ENCODE results near the gene SULF2.

SULF2 gene

DNA sequence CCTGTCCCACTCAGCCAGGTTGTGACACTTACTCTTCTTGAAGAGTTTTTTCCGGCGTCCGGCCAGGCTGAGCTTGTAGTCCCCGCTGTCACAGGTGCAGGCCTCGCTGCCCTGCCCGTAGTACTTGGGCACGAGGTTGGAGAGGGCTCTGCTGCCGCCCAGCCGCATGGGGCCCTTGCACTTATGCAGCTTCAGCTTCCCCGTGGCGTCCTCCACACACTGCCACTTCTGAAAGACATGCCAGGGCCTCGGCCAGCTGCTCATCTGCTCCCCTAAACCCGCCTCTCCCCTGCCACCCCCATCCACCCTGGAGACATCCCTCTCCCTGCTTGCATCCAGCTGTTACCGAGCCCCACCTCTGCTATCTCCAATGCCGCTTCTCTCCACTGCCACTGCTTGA lies 113.1 kb downstream of the SULF2 start:
- TF ChIP-seq ZBTB7A (IDR thresholded peaks at IDR 0.05; ENCODE audit: low read depth) (no peak), TAF1 (IDR thresholded peaks at IDR 0.05; ENCODE audit: low read depth) (no peak), TCF12 (IDR thresholded peaks at IDR 0.05; ENCODE audit: low read depth) (no peak)

- TF ChIP-seq, protein P1, sequence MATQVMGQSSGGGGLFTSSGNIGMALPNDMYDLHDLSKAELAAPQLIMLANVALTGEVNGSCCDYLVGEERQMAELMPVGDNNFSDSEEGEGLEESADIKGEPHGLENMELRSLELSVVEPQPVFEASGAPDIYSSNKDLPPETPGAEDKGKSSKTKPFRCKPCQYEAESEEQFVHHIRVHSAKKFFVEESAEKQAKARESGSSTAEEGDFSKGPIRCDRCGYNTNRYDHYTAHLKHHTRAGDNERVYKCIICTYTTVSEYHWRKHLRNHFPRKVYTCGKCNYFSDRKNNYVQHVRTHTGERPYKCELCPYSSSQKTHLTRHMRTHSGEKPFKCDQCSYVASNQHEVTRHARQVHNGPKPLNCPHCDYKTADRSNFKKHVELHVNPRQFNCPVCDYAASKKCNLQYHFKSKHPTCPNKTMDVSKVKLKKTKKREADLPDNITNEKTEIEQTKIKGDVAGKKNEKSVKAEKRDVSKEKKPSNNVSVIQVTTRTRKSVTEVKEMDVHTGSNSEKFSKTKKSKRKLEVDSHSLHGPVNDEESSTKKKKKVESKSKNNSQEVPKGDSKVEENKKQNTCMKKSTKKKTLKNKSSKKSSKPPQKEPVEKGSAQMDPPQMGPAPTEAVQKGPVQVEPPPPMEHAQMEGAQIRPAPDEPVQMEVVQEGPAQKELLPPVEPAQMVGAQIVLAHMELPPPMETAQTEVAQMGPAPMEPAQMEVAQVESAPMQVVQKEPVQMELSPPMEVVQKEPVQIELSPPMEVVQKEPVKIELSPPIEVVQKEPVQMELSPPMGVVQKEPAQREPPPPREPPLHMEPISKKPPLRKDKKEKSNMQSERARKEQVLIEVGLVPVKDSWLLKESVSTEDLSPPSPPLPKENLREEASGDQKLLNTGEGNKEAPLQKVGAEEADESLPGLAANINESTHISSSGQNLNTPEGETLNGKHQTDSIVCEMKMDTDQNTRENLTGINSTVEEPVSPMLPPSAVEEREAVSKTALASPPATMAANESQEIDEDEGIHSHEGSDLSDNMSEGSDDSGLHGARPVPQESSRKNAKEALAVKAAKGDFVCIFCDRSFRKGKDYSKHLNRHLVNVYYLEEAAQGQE (IDR thresholded peaks at IDR 0.05; ENCODE audit: low read depth) = no peak
- TF ChIP-seq, protein P2, sequence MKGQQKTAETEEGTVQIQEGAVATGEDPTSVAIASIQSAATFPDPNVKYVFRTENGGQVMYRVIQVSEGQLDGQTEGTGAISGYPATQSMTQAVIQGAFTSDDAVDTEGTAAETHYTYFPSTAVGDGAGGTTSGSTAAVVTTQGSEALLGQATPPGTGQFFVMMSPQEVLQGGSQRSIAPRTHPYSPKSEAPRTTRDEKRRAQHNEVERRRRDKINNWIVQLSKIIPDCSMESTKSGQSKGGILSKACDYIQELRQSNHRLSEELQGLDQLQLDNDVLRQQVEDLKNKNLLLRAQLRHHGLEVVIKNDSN (IDR thresholded peaks at IDR 0.05) = no peak
- no peak for TF ChIP-seq TCF12 (IDR thresholded peaks at IDR 0.05; ENCODE audit: low read depth)
- TF ChIP-seq TAF1 (IDR thresholded peaks at IDR 0.05; ENCODE audit: low read depth) = no peak
- no peak for TF ChIP-seq EGR1 (IDR thresholded peaks at IDR 0.05)
- TF ChIP-seq TEAD4 (IDR thresholded peaks at IDR 0.05) = no peak
- TF ChIP-seq, protein P3, sequence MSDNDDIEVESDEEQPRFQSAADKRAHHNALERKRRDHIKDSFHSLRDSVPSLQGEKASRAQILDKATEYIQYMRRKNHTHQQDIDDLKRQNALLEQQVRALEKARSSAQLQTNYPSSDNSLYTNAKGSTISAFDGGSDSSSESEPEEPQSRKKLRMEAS (IDR thresholded peaks at IDR 0.05) = no peak
- TF ChIP-seq YY1 (IDR thresholded peaks at IDR 0.05; ENCODE audit: low read depth) = no peak
- no peak for TF ChIP-seq ZBTB7A (IDR thresholded peaks at IDR 0.05; ENCODE audit: low read depth)
- no peak for TF ChIP-seq CEBPB (IDR thresholded peaks at IDR 0.05)
Observed at GRCh38 chr20:47670913-47671312, 114.4 kb downstream of the SULF2 start.

- no peak for TF ChIP-seq TEAD4 (IDR thresholded peaks at IDR 0.05)
- TF ChIP-seq, protein P3 (IDR thresholded peaks at IDR 0.05) = no peak
- no peak for TF ChIP-seq TCF12 (IDR thresholded peaks at IDR 0.05; ENCODE audit: low read depth)
- no peak for TF ChIP-seq CEBPB (IDR thresholded peaks at IDR 0.05)
Observed at GRCh38 chr20:47669927-47670890, 115.1 kb downstream of the SULF2 start.

DNA sequence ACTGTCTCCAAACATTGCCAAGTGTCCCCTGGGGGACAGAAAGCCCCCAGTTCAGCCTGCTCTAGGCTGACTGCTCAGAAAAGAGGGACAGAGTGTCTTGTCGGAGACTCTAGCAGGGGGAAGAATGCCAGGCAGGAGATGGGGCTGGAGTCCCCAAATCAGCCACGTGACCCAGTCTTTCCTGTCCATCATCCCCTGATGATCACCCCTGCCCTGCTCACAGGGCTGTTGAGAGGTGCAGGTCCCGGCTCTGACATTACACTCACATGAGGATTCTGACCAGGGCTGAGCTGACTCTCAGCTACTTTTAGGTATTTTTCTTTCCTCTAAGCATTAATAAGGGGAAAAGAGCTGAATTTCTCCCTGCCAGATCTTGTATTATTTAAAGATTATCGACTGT lies 115.8 kb downstream of the SULF2 start:
- TF ChIP-seq CEBPB (IDR thresholded peaks at IDR 0.05) = no peak
- TF ChIP-seq TAF1 (IDR thresholded peaks at IDR 0.05; ENCODE audit: low read depth) = no peak
- TF ChIP-seq TEAD4 (IDR thresholded peaks at IDR 0.05) = no peak

DNA sequence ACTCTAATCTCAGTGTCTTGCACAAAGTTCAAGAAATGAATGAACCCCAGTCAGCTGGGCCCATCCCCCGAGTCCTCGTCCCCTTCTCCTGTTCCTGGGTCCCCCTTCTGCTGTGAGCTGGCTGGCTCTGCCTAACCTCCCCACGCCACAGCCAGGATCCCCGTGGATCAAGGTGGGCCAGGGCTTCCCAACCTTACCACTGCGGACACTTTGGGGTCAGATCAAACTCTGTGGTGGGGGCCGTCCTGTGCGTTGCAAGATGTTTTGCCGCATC lies 116.2 kb downstream of the SULF2 start:
- no peak for TF ChIP-seq TEAD4 (IDR thresholded peaks at IDR 0.05)
- TF ChIP-seq CEBPB (IDR thresholded peaks at IDR 0.05) = no peak
- TF ChIP-seq ZBTB7A (IDR thresholded peaks at IDR 0.05; ENCODE audit: low read depth) = no peak
- no peak for TF ChIP-seq NFIC (IDR thresholded peaks at IDR 0.05)
- TF ChIP-seq, protein P1 (IDR thresholded peaks at IDR 0.05; ENCODE audit: low read depth) = no peak
- TF ChIP-seq, protein P3 (IDR thresholded peaks at IDR 0.05) = no peak
- no peak for TF ChIP-seq YY1 (IDR thresholded peaks at IDR 0.05; ENCODE audit: low read depth)
- TF ChIP-seq EGR1 (IDR thresholded peaks at IDR 0.05) = no peak
- TF ChIP-seq CREB1 (IDR thresholded peaks at IDR 0.05; ENCODE audit: low read depth) = no peak
- TF ChIP-seq RAD21 (IDR thresholded peaks at IDR 0.05; ENCODE audit: low read depth) = no peak
- TF ChIP-seq FOXM1 (IDR thresholded peaks at IDR 0.05; ENCODE audit: borderline replicate concordance, low read depth) = no peak

GRCh38 chr20:47668313-47669151 lies 116.7 kb downstream of the SULF2 start:
- TF ChIP-seq, protein P3 (IDR thresholded peaks at IDR 0.05) = no peak
- TF ChIP-seq TAF1 (IDR thresholded peaks at IDR 0.05; ENCODE audit: low read depth) = no peak
- no peak for TF ChIP-seq TEAD4 (IDR thresholded peaks at IDR 0.05)
- TF ChIP-seq ZBTB7A (IDR thresholded peaks at IDR 0.05; ENCODE audit: low read depth) = no peak
- TF ChIP-seq CEBPB (IDR thresholded peaks at IDR 0.05) = no peak
- TF ChIP-seq, protein P1 (IDR thresholded peaks at IDR 0.05; ENCODE audit: low read depth) = no peak
- no peak for TF ChIP-seq RAD21 (IDR thresholded peaks at IDR 0.05; ENCODE audit: low read depth)
- no peak for TF ChIP-seq EGR1 (IDR thresholded peaks at IDR 0.05)
- no peak for TF ChIP-seq TCF12 (IDR thresholded peaks at IDR 0.05; ENCODE audit: low read depth)
- no peak for TF ChIP-seq YY1 (IDR thresholded peaks at IDR 0.05; ENCODE audit: low read depth)
- TF ChIP-seq FOXM1 (IDR thresholded peaks at IDR 0.05; ENCODE audit: borderline replicate concordance, low read depth) = no peak
- no peak for TF ChIP-seq NFIC (IDR thresholded peaks at IDR 0.05)
- TF ChIP-seq, protein P2 (IDR thresholded peaks at IDR 0.05) = no peak
- no peak for TF ChIP-seq CREB1 (IDR thresholded peaks at IDR 0.05; ENCODE audit: low read depth)
- no peak for TF ChIP-seq EP300 (IDR thresholded peaks at IDR 0.05; ENCODE audit: borderline replicate concordance)
